Liver (tissue), 9 donors: ENCODE data around the gene PPP1R9A. TPM values are rescaled to one million over a fixed set of nuclear protein-coding genes. Genes with fewer than 3 reads are reported as not detected.

Experiments used
- DNase-seq: peaks from one replicate; pipeline ENCODE4 v3.0.0-alpha.2; 2017; ENCODE audit warnings: low spot score
- H3K27ac ChIP-seq, 2 donors: one replicate each; pipeline ENCODE4 v1.7.0; 2013; ENCODE audit warnings: inconsistent platforms in 2 of 2, low read length in 2 of 2, control low read depth in 1 of 2, low read depth in 1 of 2, mild to moderate bottlenecking in 1 of 2
- H3K27me3 ChIP-seq, 4 donors: one replicate each; pipeline versions ENCODE4 v1.6.1 to v1.7.0; 2013; ENCODE audit warnings: low read length in 3 of 4, inconsistent platforms in 1 of 4, mild to moderate bottlenecking in 1 of 4, moderate library complexity in 1 of 4; ENCODE audit not compliant: control insufficient read depth in 4 of 4, insufficient read depth in 4 of 4
- H3K36me3 ChIP-seq, 4 donors: one replicate each; pipeline versions ENCODE4 v1.6.1 to v1.7.0; 2013; ENCODE audit warnings: low read length in 3 of 4, mild to moderate bottlenecking in 3 of 4, low read depth in 1 of 4, moderate library complexity in 1 of 4; ENCODE audit not compliant: control insufficient read depth in 4 of 4, insufficient read depth in 3 of 4
- H3K4me1 ChIP-seq, 4 donors: one replicate each; pipeline versions ENCODE4 v1.6.1 to v1.7.0; 2013; ENCODE audit warnings: low read length in 3 of 4, mild to moderate bottlenecking in 3 of 4, moderate library complexity in 1 of 4; ENCODE audit not compliant: control insufficient read depth in 4 of 4, insufficient read depth in 4 of 4
- H3K4me3 ChIP-seq, 3 donors: one replicate each; pipeline versions ENCODE4 v1.6.1 to v1.7.0; 2013; ENCODE audit warnings: low read length in 3 of 3, control low read depth in 1 of 3, low read depth in 1 of 3, mild to moderate bottlenecking in 1 of 3
- H3K9ac ChIP-seq, 2 donors: one replicate each; pipeline ENCODE4 v1.7.0; 2013; ENCODE audit warnings: low read length in 2 of 2, mild to moderate bottlenecking in 2 of 2, moderate library complexity in 2 of 2, control low read depth in 1 of 2, low read depth in 1 of 2
- H3K9me3 ChIP-seq, 4 donors: one replicate each; pipeline versions ENCODE4 v1.6.1 to v1.7.0; 2013; ENCODE audit warnings: low read length in 3 of 4; ENCODE audit not compliant: control insufficient read depth in 4 of 4
- ATF3 ChIP-seq: IDR thresholded peaks from 2 replicates; pipeline ENCODE4 v1.6.1; 2016; ENCODE audit warnings: antibody characterized with exemption
- EGR1 ChIP-seq, 2 donors: IDR thresholded peaks; 2 replicates each; pipeline ENCODE4 v1.6.1; 2016 to 2018; ENCODE audit warnings: antibody characterized with exemption in 2 of 2, low read depth in 2 of 2
- FOXA1 ChIP-seq: IDR thresholded peaks from 2 replicates; pipeline ENCODE4 v1.6.1; 2016; ENCODE audit warnings: antibody characterized with exemption
- FOXA2 ChIP-seq: IDR thresholded peaks from 2 replicates; pipeline ENCODE4 v1.6.1; 2016; ENCODE audit warnings: antibody characterized with exemption
- GABPA ChIP-seq, 2 donors: IDR thresholded peaks in 1 of 2; conservative IDR thresholded peaks in 1 of 2; 2 replicates each; pipeline ENCODE4 v1.6.1; 2016; ENCODE audit warnings: antibody characterized with exemption in 2 of 2, mild to moderate bottlenecking in 1 of 2, moderate library complexity in 1 of 2
- HNF4A ChIP-seq, 2 donors: conservative IDR thresholded peaks; 2 replicates each; pipeline ENCODE4 v1.6.1; 2016; ENCODE audit warnings: antibody characterized with exemption in 2 of 2, mild to moderate bottlenecking in 2 of 2
- HNF4G ChIP-seq: IDR thresholded peaks from 2 replicates; pipeline ENCODE4 v1.6.1; 2016; ENCODE audit warnings: antibody characterized with exemption
- JUND ChIP-seq, 2 donors: IDR thresholded peaks; 2 replicates each; pipeline ENCODE4 v1.6.1; 2016; ENCODE audit warnings: antibody characterized with exemption in 2 of 2
- NR2F2 ChIP-seq: IDR thresholded peaks from 2 replicates; pipeline ENCODE4 v1.6.1; 2016; ENCODE audit warnings: antibody characterized with exemption
- RAD21 ChIP-seq, 2 donors: IDR thresholded peaks; 2 replicates each; pipeline ENCODE4 v1.6.1; 2016; ENCODE audit warnings: antibody characterized with exemption in 2 of 2, mild to moderate bottlenecking in 2 of 2
- RXRA ChIP-seq, 2 donors: IDR thresholded peaks; 2 replicates each; pipeline ENCODE4 v1.6.1; 2017 to 2018; ENCODE audit warnings: antibody characterized with exemption in 2 of 2, mild to moderate bottlenecking in 1 of 2
- SP1 ChIP-seq: IDR thresholded peaks from 2 replicates; pipeline ENCODE4 v1.6.1; 2018; ENCODE audit warnings: antibody characterized with exemption, mild to moderate bottlenecking
- TAF1 ChIP-seq: conservative IDR thresholded peaks from 2 replicates; pipeline ENCODE4 v1.6.1; 2016; ENCODE audit warnings: antibody characterized with exemption, mild to moderate bottlenecking
- YY1 ChIP-seq: IDR thresholded peaks from 2 replicates; pipeline ENCODE4 v1.6.1; 2016; ENCODE audit warnings: antibody characterized with exemption, mild to moderate bottlenecking
- ZBTB33 ChIP-seq: IDR thresholded peaks from 2 replicates; pipeline ENCODE4 v1.6.1; 2016; ENCODE audit warnings: antibody characterized with exemption
- WGBS: extraction: QIAGEN DNeasy Blood & Tissue Kit; methylation state at CpG from one replicate; pipeline ENCODE4 v1.1.7; 2013; 5-methylcytosine and 5-hydroxymethylcytosine counted together
- polyA plus RNA-seq, 2 donors: library from polyadenylated mRNA; stranded (reverse) in 1 of 2; unstranded in 1 of 2; fragments of 200-250 nt in 1 of 2; fragments of >200 nt in 1 of 2; fragmentation: Nextera tagmentation in 1 of 2; extraction: Ambion mirVana in 1 of 2; gene quantifications; one replicate each; pipeline versions ENCODE4 v1.2.1 to v1.2.3, GENCODE V29; 2013 to 2015
- total RNA-seq, 2 donors: library from RNA; depleted of rRNA; stranded (reverse); fragments of >200 nt; gene quantifications; one replicate each; pipeline ENCODE4 v1.2.3, GENCODE V29; 2014
- TF ChIP-seq, protein P1 (sequence below): IDR thresholded peaks from 2 replicates; pipeline ENCODE4 v1.6.1; 2016; ENCODE audit warnings: antibody characterized with exemption, mild to moderate bottlenecking
- TF ChIP-seq, protein P2 (sequence below): IDR thresholded peaks from 2 replicates; pipeline ENCODE4 v1.6.1; 2016; ENCODE audit warnings: antibody characterized with exemption
- TF ChIP-seq, protein P3 (sequence below): fragments of 150-350 bp; IDR thresholded peaks from 2 replicates; pipeline ENCODE4 v1.5.1; 2017; ENCODE audit warnings: improper control_type of control experiment, low read depth, low read length; ENCODE audit not compliant: missing input control
- donor health status: healthy.
- donor health status: healthy.
- donor health status: healthy.
- donor health status: healthy.
- donor health status: healthy.

Gene PPP1R9A
- total and polyA plus RNA-seq, 4 donors = 0.17 to 5.4 (median 2.7) TPM

DNA sequence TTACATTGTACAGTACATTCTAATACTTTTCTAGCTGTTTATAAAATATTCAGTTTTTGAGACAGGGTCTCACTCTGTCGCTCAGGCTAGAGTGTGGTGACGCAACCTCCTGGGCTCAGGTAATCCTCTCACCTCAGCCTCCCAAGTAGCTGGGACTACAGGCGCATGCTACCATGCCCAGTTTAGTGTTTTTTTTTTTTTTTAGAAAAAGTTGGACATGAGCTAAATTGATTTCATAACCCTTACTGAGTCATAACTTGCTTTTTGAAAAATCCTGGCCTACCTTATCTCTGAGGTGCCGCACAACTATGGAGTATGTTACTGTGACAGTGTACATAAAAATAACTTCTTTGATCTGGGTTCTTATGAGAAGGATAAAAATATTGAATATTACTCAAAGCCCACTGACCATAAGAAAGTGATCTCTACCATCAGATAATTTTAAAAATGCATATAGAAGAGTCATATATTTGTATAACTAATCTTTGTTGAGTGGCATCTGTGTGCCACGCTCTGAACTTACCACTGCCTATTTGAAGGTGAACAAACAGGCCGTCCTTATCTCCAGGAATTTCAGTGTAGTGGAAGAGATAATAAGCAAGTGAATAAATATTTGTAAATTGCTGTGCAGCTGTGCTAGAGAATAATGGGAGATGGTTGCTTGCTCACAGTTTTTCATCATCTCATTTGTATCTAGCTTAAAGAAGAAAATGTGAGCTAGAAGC is 73.2 kb downstream of the PPP1R9A start (continued):
- no peak for TF ChIP-seq EGR1 (IDR thresholded peaks at IDR 0.05; ENCODE audit: low read depth in 2 of 2)

DNA sequence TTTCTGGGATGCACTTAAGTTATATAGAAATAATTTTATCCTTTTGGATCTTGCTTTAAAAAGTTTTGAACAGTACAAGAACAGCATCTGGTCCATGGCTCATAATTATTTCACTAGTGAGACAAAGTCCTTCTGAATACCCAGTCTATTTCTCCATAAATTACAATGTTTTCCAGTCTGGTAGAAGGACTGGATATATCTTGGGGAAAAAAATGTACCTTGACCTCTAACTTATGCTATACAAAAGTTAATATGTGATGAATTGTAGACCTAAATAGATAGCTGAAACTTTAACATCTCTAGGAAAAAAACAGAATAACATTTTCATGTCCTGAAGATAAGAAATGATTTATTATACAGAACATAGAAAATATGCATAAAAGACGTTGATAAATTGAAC is 88.5 kb downstream of the PPP1R9A start:
- H3K9ac ChIP-seq = no peak overlapping the region
- no peaks in the 10 kb centered on the region for H3K27me3 ChIP-seq
- no peaks in the 10 kb centered on the region for H3K36me3 ChIP-seq
- DNase-seq = no peak
- no peaks in the 10 kb centered on the region for H3K9me3 ChIP-seq
- H3K4me3 ChIP-seq = no peak overlapping the region
- TF ChIP-seq FOXA1 (no peak), EGR1 (IDR thresholded peaks at IDR 0.05; ENCODE audit: low read depth in 2 of 2) (no peak), TAF1 (no peak), YY1 (no peak), ATF3 (no peak), HNF4G (no peak), GABPA (IDR thresholded peaks at IDR 0.05 in 1 of 2, conservative IDR thresholded peaks at IDR 0.05 in 1 of 2) (no peak), RAD21 (IDR thresholded peaks at IDR 0.05) (no peak), SP1 (no peak), NR2F2 (no peak), RXRA (IDR thresholded peaks at IDR 0.05) (no peak), HNF4A (conservative IDR thresholded peaks at IDR 0.05) (no peak), FOXA2 (no peak), ZBTB33 (no peak), JUND (IDR thresholded peaks at IDR 0.05) (no peak)
- TF ChIP-seq, protein P1, sequence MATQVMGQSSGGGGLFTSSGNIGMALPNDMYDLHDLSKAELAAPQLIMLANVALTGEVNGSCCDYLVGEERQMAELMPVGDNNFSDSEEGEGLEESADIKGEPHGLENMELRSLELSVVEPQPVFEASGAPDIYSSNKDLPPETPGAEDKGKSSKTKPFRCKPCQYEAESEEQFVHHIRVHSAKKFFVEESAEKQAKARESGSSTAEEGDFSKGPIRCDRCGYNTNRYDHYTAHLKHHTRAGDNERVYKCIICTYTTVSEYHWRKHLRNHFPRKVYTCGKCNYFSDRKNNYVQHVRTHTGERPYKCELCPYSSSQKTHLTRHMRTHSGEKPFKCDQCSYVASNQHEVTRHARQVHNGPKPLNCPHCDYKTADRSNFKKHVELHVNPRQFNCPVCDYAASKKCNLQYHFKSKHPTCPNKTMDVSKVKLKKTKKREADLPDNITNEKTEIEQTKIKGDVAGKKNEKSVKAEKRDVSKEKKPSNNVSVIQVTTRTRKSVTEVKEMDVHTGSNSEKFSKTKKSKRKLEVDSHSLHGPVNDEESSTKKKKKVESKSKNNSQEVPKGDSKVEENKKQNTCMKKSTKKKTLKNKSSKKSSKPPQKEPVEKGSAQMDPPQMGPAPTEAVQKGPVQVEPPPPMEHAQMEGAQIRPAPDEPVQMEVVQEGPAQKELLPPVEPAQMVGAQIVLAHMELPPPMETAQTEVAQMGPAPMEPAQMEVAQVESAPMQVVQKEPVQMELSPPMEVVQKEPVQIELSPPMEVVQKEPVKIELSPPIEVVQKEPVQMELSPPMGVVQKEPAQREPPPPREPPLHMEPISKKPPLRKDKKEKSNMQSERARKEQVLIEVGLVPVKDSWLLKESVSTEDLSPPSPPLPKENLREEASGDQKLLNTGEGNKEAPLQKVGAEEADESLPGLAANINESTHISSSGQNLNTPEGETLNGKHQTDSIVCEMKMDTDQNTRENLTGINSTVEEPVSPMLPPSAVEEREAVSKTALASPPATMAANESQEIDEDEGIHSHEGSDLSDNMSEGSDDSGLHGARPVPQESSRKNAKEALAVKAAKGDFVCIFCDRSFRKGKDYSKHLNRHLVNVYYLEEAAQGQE = no peak
- TF ChIP-seq, protein P2, sequence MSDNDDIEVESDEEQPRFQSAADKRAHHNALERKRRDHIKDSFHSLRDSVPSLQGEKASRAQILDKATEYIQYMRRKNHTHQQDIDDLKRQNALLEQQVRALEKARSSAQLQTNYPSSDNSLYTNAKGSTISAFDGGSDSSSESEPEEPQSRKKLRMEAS = no peak
- TF ChIP-seq, protein P3, sequence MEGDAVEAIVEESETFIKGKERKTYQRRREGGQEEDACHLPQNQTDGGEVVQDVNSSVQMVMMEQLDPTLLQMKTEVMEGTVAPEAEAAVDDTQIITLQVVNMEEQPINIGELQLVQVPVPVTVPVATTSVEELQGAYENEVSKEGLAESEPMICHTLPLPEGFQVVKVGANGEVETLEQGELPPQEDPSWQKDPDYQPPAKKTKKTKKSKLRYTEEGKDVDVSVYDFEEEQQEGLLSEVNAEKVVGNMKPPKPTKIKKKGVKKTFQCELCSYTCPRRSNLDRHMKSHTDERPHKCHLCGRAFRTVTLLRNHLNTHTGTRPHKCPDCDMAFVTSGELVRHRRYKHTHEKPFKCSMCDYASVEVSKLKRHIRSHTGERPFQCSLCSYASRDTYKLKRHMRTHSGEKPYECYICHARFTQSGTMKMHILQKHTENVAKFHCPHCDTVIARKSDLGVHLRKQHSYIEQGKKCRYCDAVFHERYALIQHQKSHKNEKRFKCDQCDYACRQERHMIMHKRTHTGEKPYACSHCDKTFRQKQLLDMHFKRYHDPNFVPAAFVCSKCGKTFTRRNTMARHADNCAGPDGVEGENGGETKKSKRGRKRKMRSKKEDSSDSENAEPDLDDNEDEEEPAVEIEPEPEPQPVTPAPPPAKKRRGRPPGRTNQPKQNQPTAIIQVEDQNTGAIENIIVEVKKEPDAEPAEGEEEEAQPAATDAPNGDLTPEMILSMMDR = no peak
- WGBS = 54% methylated on average over 1 of the region's 1 CpG
- H3K27ac ChIP-seq = no peak overlapping the region
- no peaks in the 10 kb centered on the region for H3K4me1 ChIP-seq
